ENCODE data around the gene P4HB.

The P4HB gene

GRCh38 chr17:81807839-81808238 lies 52.5 kb downstream of the P4HB start:
- DNase-seq = no peak

GRCh38 chr17:81807210-81807719 lies 53.1 kb downstream of the P4HB start:
- no peak for DNase-seq

- DNase-seq = no peak
Observed at GRCh38 chr17:81806461-81807209, 53.7 kb downstream of the P4HB start.

- no peak for DNase-seq
Observed at GRCh38 chr17:81805707-81806460, 54.5 kb downstream of the P4HB start.

GRCh38 chr17:81804559-81805399 lies 55.6 kb downstream of the P4HB start:
- no peak for DNase-seq

- DNase-seq = no peak
Observed at GRCh38 chr17:81803728-81804558, 56.4 kb downstream of the P4HB start, which contains the start of gene GCGR. GCGR (plus strand) TSS chr17:81804150; CDS start chr17:81809019, 4,869 bp downstream.

GRCh38 chr17:81802856-81803643 lies 57.3 kb downstream of the P4HB start:
- DNase-seq = no peak

- DNase-seq = no peak
Observed at GRCh38 chr17:81802048-81802758, 58.1 kb downstream of the P4HB start.

- no peak for DNase-seq
Observed at GRCh38 chr17:81801327-81801726, 59.0 kb downstream of the P4HB start.

GRCh38 chr17:81794509-81794908 lies 65.8 kb downstream of the P4HB start:
- DNase-seq = no peak

- DNase-seq = no peak
Observed at GRCh38 chr17:81794074-81794476, 66.3 kb downstream of the P4HB start.

Measured in NCI-H1105 (cell line).